T-helper 2 cell (primary cell): ENCODE results near the gene EIF1.
"Not testable (repeated sequence)": the region's sequence is repeated elsewhere in the genome, so short reads cannot be mapped to it uniquely, and the experiment has no call there.

Experiments
- DNase-seq, 5 experiments: peaks; one replicate each; pipeline versions ENCODE4 v3.0.0 to v3.0.0-alpha.2; 2012 to 2022

EIF1 gene

GRCh38 chr17:41679740-41680425 lies 8.8 kb upstream of the EIF1 start:
- DNase-seq: no peak

GRCh38 chr17:41680426-41681040 lies 8.2 kb upstream of the EIF1 start:
- no peak for DNase-seq

GRCh38 chr17:41681776-41682175 lies 6.9 kb upstream of the EIF1 start:
- no peak for DNase-seq

- no peak for DNase-seq
Observed at GRCh38 chr17:41682631-41683030, 6.1 kb upstream of the EIF1 start.

GRCh38 chr17:41683441-41684007 lies 5.2 kb upstream of the EIF1 start:
- DNase-seq: no peak

- DNase-seq: no peak
Observed at GRCh38 chr17:41684035-41684434, 4.7 kb upstream of the EIF1 start.

- DNase-seq: not testable (repeated sequence)
Observed at GRCh38 chr17:41685753-41686152, 2.9 kb upstream of the EIF1 start.

- DNase-seq: no peak
Observed at GRCh38 chr17:41686281-41686680, 2.4 kb upstream of the EIF1 start.

GRCh38 chr17:41687828-41688640 lies 651 bp upstream of the EIF1 start:
- DNase-seq: peak in 2 of 5 experiments; percentile 52 to 62

GRCh38 chr17:41689497-41690299 lies 1.0 kb downstream of the EIF1 start:
- DNase-seq: peak in 2 of 5 experiments; percentile 43 to 78

- DNase-seq: no peak
Observed at GRCh38 chr17:41690497-41690896, 1.8 kb downstream of the EIF1 start.

- DNase-seq: peak in 2 of 5 experiments; percentile 10 to 17
Observed at GRCh38 chr17:41691031-41691777, 2.5 kb downstream of the EIF1 start.

GRCh38 chr17:41692722-41693521 lies 4.2 kb downstream of the EIF1 start:
- peak in 1 of 5 experiments; percentile 21 for DNase-seq

GRCh38 chr17:41695134-41695661 lies 6.5 kb downstream of the EIF1 start:
- peak in 1 of 5 experiments; percentile 9 for DNase-seq

- peak; percentile 44 to 81 (median 56) for DNase-seq
Observed at GRCh38 chr17:41695954-41696757, 7.5 kb downstream of the EIF1 start.

GRCh38 chr17:41697122-41697962 lies 8.7 kb downstream of the EIF1 start:
- DNase-seq: no peak

GRCh38 chr17:41700843-41701242 lies 12.2 kb downstream of the EIF1 start:
- DNase-seq: not testable (repeated sequence)

GRCh38 chr17:41702712-41703111 lies 14.0 kb downstream of the EIF1 start:
- DNase-seq: no peak
